GM23248 (cell line): ENCODE data around the gene PSMG1. TPM values are rescaled to one million over a fixed set of nuclear protein-coding genes. Genes with fewer than 3 reads are reported as not detected.

ENCODE experiments used
- DNase-seq: peaks from one replicate; pipeline ENCODE4 v3.0.0-alpha.2; 2015
- H2AFZ ChIP-seq: fragments of 200-600 bp; sonication (generic); 2 replicates; pipeline ENCODE4 v1.6.1; 2016; ENCODE audit warnings: antibody characterized with exemption
- H3F3A ChIP-seq: fragments of 200-600 bp; sonication (generic); 2 replicates; pipeline ENCODE4 v1.6.1; 2016; ENCODE audit warnings: mild to moderate bottlenecking, antibody characterized with exemption, mixed run types; ENCODE audit not compliant: insufficient read depth
- H3K27ac ChIP-seq: fragments of 200-600 bp; sonication (generic); 2 replicates; pipeline ENCODE4 v1.5.1; 2016; ENCODE audit warnings: mild to moderate bottlenecking
- H3K27me3 ChIP-seq: fragments of 200-600 bp; sonication (generic); replicated peaks from 2 replicates; pipeline ENCODE4 v1.6.1; 2016; ENCODE audit warnings: mild to moderate bottlenecking; ENCODE audit not compliant: insufficient read depth
- H3K36me3 ChIP-seq: fragments of 200-600 bp; sonication (generic); 2 replicates; pipeline ENCODE4 v1.6.1; 2016; ENCODE audit warnings: low read depth, mild to moderate bottlenecking
- H3K4me1 ChIP-seq: fragments of 200-600 bp; sonication (generic); 2 replicates; pipeline ENCODE4 v1.6.1; 2016; ENCODE audit warnings: mild to moderate bottlenecking; ENCODE audit not compliant: insufficient read depth
- H3K4me2 ChIP-seq: fragments of 200-600 bp; sonication (generic); one replicate; pipeline ENCODE4 v1.6.1; 2016; ENCODE audit warnings: mild to moderate bottlenecking; ENCODE audit not compliant: unreplicated experiment
- H3K4me3 ChIP-seq: fragments of 200-600 bp; sonication (generic); 2 replicates; pipeline ENCODE4 v1.5.1; 2016; ENCODE audit warnings: mild to moderate bottlenecking
- H3K79me2 ChIP-seq: fragments of 200-600 bp; sonication (generic); 2 replicates; pipeline ENCODE4 v1.6.1; 2016; ENCODE audit warnings: mild to moderate bottlenecking; ENCODE audit not compliant: insufficient read depth
- H3K9ac ChIP-seq: fragments of 200-600 bp; sonication (generic); 2 replicates; pipeline ENCODE4 v1.6.1; 2016; ENCODE audit warnings: mild to moderate bottlenecking
- H3K9me2 ChIP-seq: fragments of 200-600 bp; sonication (generic); 2 replicates; pipeline ENCODE4 v1.6.1; 2016; ENCODE audit warnings: mixed run types, mild to moderate bottlenecking, moderate library complexity; ENCODE audit not compliant: insufficient read depth
- H3K9me3 ChIP-seq: fragments of 200-600 bp; sonication (generic); one replicate; pipeline ENCODE4 v1.6.1; 2017; ENCODE audit warnings: low read depth
- H4K20me1 ChIP-seq: fragments of 200-600 bp; sonication (generic); 2 replicates; pipeline ENCODE4 v1.6.0; 2016; ENCODE audit not compliant: insufficient read depth
- EZH2 ChIP-seq: fragments of 200-600 bp; sonication (generic); IDR thresholded peaks from 2 replicates; pipeline ENCODE4 v1.6.1; 2018; ENCODE audit warnings: antibody characterized with exemption, mild to moderate bottlenecking; ENCODE audit not compliant: insufficient read depth, poor library complexity, severe bottlenecking
- EZH2phosphoT487 ChIP-seq: fragments of 200-600 bp; sonication (generic); IDR thresholded peaks from 2 replicates; pipeline ENCODE4 v1.6.1; 2018; ENCODE audit warnings: antibody characterized with exemption, moderate library complexity, mild to moderate bottlenecking, low read depth; ENCODE audit not compliant: insufficient read depth
- WGBS, 2 experiments: methylation state at CpG; one replicate each; pipeline ENCODE4 v1.1.6; 2015 to 2017; ENCODE audit warnings: low lambda C conversion rate in 2 of 2, low coverage in 1 of 2; ENCODE audit errors: missing lambda C conversion rate in 2 of 2; 5-methylcytosine and 5-hydroxymethylcytosine counted together
- in situ Hi-C: fragments of 300-500 bp; cut with MboI; formaldehyde crosslinking; loops from 2 replicates; pipeline ENCODE4 v1.15.0; 2020
- polyA plus RNA-seq: library from polyadenylated mRNA; unstranded; fragments of >200 nt; fragmentation: Nextera tagmentation; extraction: Ambion mirVana; gene quantifications from 2 replicates; pipeline ENCODE4 v1.2.1, GENCODE V29; 2016
- total RNA-seq: library from RNA; depleted of rRNA; stranded (reverse); fragments of >200 nt; shearing (Covaris generic); gene quantifications from 2 replicates; pipeline ENCODE4 v1.2.3, GENCODE V29; 2014

PSMG1 gene
- total and polyA plus RNA-seq, 2 experiments from 2014 or later = 40.7 to 88.0 TPM

- in situ Hi-C loops = no loop called here
Measured at GRCh38 chr21:39180429-39181019, 2.7 kb downstream of the PSMG1 start.

GRCh38 chr21:39178421-39178820 is 4.8 kb downstream of the PSMG1 start:
- no peak overlapping the region for H3K9ac ChIP-seq
- peaks cover 21% of the 10 kb centered on the region; the same call in 1 of the 2 replicates for H3K36me3 ChIP-seq
- peaks cover 15% of the 10 kb centered on the region; the same call in 1 of the 2 replicates for H3K4me1 ChIP-seq
- TF ChIP-seq EZH2phosphoT487 = no peak
- TF ChIP-seq EZH2 = no peak
- no peaks in the 10 kb centered on the region for H3K9me3 ChIP-seq
- H3K27me3 ChIP-seq = no peaks in the 10 kb centered on the region
- H3K9me2 ChIP-seq = no peaks in the 10 kb centered on the region
- H3F3A ChIP-seq = no peaks in the 10 kb centered on the region; the same call in 1 of the 2 replicates
- H3K4me3 ChIP-seq = no peak overlapping the region
- no peak overlapping the region for H3K27ac ChIP-seq
- H4K20me1 ChIP-seq = no peaks in the 10 kb centered on the region
- H3K4me2 ChIP-seq = no peak overlapping the region
- peaks cover 45% of the 10 kb centered on the region for H3K79me2 ChIP-seq
- in situ Hi-C loops = no loop called here
- WGBS, 2 experiments = 63 to 66% methylated on average over 7 of the region's 7 CpGs
- no peak overlapping the region for H2AFZ ChIP-seq
- DNase-seq = peak; percentile 14

More at GRCh38 chr21:39180429-39181019, 2.7 kb downstream of the PSMG1 start:
- Histone ChIP-seq H3K4me1 (peaks cover 22% of the 10 kb centered on the region; the same call in 1 of the 2 replicates), H3K4me2 (no peak overlapping the region), H3K9me3 (no peaks in the 10 kb centered on the region), H4K20me1 (no peaks in the 10 kb centered on the region), H3K27ac (no peak overlapping the region), H3K9me2 (no peaks in the 10 kb centered on the region), H3K79me2 (peaks cover 45% of the 10 kb centered on the region), H3K4me3 (no peak overlapping the region), H3K9ac (no peak overlapping the region), H3F3A (peaks cover 11% of the 10 kb centered on the region), H3K27me3 (no peaks in the 10 kb centered on the region), H3K36me3 (peaks cover 9% of the 10 kb centered on the region; the same call in 1 of the 2 replicates), H2AFZ (no peak overlapping the region)
- TF ChIP-seq EZH2phosphoT487 = no peak
- no peak for TF ChIP-seq EZH2
- WGBS, 2 experiments = 93 to 94% methylated on average over 2 of the region's 2 CpGs
- DNase-seq = peak; percentile 40

DNA sequence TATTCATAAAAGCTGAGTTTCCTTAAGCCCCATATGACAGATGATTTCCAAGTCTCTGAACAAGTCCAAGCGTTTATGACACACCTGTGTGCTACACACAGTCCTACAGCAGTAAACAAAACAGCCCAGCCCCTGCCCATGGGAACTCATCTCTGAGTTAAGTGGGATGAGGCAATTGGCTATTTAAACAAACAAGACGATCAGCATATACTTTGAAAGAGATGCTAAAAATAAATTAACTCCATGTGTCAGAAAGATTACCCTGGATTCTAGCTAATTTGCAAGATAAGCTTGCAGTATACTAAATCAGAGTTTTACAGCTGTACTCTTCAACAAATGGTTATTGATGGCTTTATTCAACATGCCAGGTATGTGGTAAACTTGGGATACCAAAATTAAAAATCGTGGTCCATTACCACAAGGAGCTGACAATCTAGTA is 7.0 kb downstream of the PSMG1 start:
- Histone ChIP-seq H2AFZ (no peak overlapping the region), H3K9me3 (no peaks in the 10 kb centered on the region), H3K36me3 (peaks cover 21% of the 10 kb centered on the region; the same call in 1 of the 2 replicates), H3K27ac (no peak overlapping the region), H3F3A (no peaks in the 10 kb centered on the region; the same call in 1 of the 2 replicates), H3K79me2 (peaks cover 27% of the 10 kb centered on the region), H3K4me2 (no peak overlapping the region), H3K27me3 (no peaks in the 10 kb centered on the region), H3K9me2 (no peaks in the 10 kb centered on the region), H4K20me1 (no peaks in the 10 kb centered on the region), H3K9ac (no peak overlapping the region), H3K4me3 (no peak overlapping the region), H3K4me1 (peaks cover 4% of the 10 kb centered on the region; the same call in 1 of the 2 replicates)
- DNase-seq = peak; percentile 11
- WGBS, 2 experiments = 17% methylated on average over 3 of the region's 3 CpGs
- in situ Hi-C loops = no loop called here
- no peak for TF ChIP-seq EZH2phosphoT487
- TF ChIP-seq EZH2 = no peak

- no peak for DNase-seq
- Histone ChIP-seq H2AFZ (no peak overlapping the region), H3K27ac (no peak overlapping the region), H3K4me2 (no peak overlapping the region), H3K27me3 (no peaks in the 10 kb centered on the region), H3K9me3 (no peaks in the 10 kb centered on the region), H3K36me3 (peaks cover 21% of the 10 kb centered on the region; the same call in 1 of the 2 replicates), H3K79me2 (peaks cover 21% of the 10 kb centered on the region), H3K9ac (no peak overlapping the region), H3K4me1 (no peaks in the 10 kb centered on the region; the same call in 1 of the 2 replicates), H3K4me3 (no peak overlapping the region), H3F3A (no peaks in the 10 kb centered on the region; the same call in 1 of the 2 replicates), H4K20me1 (no peaks in the 10 kb centered on the region), H3K9me2 (no peaks in the 10 kb centered on the region)
- in situ Hi-C loops = no loop called here
- no peak for TF ChIP-seq EZH2phosphoT487
- no peak for TF ChIP-seq EZH2
- WGBS, 2 experiments = 82 to 89% methylated on average over 10 of the region's 10 CpGs
Measured at GRCh38 chr21:39175665-39176064, 7.6 kb downstream of the PSMG1 start.
